NOMO-1 treated with DMSO at 0.1 percent for 48 hours (cell line): Measurements from ENCODE around the gene CEACAM4.
"Not testable (repeated sequence)": the region's sequence is repeated elsewhere in the genome, so short reads cannot be mapped to it uniquely, and the experiment has no call there.

Experiments used
- DNase-seq: peaks from one replicate; lab custom pipeline; 2025; ENCODE audit not compliant: unreplicated experiment; lab: John Stamatoyannopoulos, UW

The CEACAM4 gene

DNA sequence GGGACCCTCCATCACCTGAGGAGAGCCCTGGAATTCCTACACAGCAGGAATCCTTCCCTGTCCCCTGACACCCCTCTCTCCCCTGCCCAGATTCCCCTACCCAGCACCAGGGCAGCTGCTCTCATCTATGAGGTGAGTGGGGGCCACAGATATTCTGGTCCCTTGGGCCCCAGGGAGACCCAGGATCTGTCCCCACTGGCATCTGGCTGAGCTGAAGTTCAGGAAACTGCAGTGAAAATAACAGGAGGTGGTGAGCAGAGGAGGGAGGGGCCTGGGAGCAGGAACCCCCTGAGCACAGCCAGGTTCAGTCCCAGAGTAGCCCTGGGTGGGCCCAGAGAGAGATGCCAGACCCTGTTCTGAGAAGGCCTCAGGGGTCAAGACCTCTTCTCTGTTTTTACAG lies 40.8 kb downstream of the CEACAM4 start:
- DNase-seq, result no peak

GRCh38 chr19:41584931-41585330 lies 41.9 kb downstream of the CEACAM4 start:
- no peak for DNase-seq

GRCh38 chr19:41584260-41584810 lies 42.5 kb downstream of the CEACAM4 start:
- no peak for DNase-seq

DNA sequence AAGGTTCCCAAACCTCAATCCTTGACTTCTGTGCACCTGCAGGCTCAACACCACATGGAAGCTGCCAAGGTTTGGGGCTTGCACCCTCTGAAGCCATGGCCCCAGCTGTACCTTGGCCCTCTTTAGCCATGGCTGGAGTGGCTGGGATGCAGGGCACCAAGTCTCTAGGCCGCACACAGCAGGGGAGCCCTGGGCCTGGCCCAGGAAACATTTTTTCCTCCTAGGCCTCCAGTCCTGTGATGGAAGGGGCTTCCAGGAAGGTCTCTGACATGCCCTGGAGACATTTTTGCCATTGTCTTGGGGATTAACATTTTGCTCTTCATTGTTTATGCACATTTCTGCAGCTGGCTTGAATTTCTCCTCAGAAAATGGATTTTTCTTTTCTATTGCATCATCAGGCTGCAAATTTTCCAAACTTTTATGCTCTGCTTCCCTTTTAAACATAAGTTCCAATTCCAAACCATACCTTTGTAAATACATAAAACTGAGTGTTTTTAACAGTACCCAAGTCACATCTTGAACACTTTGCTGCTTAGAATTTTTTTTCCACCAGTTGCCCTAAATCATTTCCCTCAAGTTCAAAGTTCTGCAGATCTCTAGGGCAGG lies 44.2 kb downstream of the CEACAM4 start:
- DNase-seq, result not testable (repeated sequence)

- DNase-seq, result not testable (repeated sequence)
Measured at GRCh38 chr19:41581068-41581467, 45.8 kb downstream of the CEACAM4 start.

DNA sequence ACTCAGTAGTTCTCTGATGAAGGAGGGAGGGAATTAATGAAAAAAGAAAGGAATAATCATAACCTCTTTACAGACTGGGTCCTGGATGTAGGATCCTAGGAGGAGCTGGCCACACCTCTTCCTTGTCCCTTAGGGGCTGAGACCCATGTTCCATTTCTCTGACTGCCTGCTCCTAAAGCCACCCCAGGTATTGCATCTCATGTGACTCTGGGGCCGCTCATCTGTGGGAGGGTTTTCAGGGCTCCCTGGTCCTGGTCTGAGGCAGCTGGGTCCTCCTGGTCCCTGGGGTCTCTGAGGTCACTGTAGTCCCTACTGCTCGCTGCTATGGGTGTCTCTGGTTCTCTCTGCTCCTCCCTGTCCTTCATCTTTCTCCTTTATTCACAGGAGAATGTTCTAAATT lies 48.0 kb downstream of the CEACAM4 start:
- DNase-seq, result no peak

GRCh38 chr19:41577833-41578232 lies 49.0 kb downstream of the CEACAM4 start:
- DNase-seq, result no peak

DNA sequence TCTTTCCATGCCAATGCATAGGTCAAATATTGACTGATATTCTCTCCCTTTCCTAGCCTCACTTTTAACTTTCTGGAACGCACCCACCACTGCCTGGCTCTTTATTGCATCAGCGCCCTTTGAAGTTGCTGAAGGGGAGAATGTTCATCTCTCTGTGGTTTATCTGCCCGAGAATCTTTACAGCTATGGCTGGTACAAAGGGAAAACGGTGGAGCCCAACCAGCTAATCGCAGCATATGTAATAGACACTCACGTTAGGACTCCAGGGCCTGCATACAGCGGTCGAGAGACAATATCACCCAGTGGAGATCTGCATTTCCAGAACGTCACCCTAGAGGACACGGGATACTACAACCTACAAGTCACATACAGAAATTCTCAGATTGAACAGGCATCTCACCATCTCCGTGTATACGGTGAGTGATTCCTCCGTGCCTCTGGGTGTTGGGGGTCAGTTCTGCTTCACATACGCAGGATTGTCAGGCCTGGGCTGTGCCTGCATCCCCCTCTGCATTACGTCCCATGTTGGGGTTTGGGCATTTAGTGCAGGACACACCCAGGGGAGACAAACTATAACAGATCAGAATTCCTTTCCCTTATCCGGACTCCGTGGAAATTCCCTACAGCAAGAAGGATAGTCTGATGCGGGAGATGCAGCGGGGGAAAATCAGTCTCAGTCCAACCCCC lies 49.6 kb downstream of the CEACAM4 start:
- no peak for DNase-seq

- DNase-seq, result peak; percentile 97
Measured at GRCh38 chr19:41575998-41576397, 50.9 kb downstream of the CEACAM4 start, which contains the start of gene CEACAM21. Gene CEACAM21 (plus strand): TSS chr19:41576166. CDS start chr19:41576275, 109 bp downstream.

DNA sequence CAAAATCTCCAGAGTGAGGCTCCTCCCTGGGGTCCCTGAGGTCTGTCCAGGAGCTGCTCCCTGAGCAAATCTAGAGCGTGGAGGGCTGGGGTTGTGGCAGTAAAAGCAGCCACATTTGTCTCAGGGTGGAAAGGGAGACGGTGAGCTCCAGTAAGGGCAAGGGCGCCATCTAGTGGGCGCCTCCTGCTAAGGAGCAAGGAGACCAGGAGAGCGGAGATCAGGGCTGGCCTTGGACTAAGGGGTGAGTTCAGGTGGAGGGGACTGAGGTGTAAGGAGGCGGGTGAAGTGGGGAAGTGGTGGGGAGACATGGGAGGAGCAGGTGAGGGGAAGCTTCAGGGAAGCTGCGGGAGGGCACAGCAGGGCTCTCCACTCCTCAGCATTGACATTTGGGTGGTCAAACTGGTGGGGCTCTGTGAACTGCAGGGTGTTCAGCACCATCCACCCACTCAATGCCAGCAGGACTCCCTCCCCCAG lies 56.2 kb downstream of the CEACAM4 start:
- DNase-seq, result peak; percentile 75

DNA sequence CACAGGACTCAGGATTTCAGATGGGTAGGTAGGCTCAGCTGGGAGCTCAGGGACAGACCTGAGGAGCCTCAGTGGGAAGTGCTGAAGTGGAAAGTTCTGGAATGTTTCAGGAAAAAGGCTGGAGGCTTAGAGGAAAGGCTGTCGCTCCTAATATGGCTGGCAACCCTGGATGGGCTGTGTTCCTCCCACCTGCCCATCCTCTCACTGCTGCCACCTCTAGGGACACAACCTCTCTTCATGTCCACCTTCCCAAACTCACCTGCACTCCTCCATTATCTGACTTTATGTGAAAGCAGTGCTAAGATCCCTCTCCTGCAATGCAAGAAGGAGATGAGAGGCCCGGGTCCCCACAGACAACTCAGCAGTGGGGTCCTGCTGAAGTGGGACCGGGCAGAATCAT lies 56.7 kb downstream of the CEACAM4 start:
- DNase-seq, result no peak

DNA sequence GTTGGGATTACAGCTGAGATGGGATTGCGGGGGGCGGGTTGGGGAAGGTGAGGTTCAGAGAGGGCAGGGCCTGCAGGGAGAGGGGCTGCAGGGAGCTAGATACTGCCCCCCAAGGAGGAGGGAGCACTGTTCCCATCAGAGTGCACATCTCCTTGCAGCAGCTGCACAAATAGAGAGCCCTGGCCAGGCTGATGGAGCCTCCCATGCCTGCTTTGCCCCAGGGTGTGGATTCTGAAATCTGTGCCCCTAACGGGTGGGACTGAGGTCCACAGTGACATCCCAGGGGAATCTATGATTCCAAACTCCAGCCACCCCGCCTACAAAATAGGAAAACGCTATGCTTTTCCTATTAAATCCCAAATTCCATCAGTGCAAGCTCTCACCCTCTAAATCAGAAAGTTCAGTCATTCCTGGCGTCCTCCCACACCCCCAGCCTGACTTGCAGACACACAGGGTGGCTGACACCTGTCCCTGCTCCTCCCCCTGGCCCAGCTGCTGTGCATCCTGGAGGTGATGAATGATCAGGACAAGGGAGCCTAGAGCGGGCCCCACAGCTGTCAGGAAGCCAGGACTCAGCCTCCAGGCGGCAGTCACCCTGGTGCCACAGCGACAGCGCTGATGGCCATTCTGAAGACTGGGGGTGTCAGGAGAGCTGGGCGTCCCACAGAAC lies 57.3 kb downstream of the CEACAM4 start:
- no peak for DNase-seq
